Renal cortex interstitium (tissue), 11 donors: ENCODE results near the gene MFSD1. TPM values are rescaled to one million over a fixed set of nuclear protein-coding genes. Genes with fewer than 3 reads are reported as not detected.
A peak's percentile ranks its signal among the peaks of the same experiment; 100 is the strongest.

Experiments
- DNase-seq, 11 donors: peaks; one replicate each; pipeline ENCODE4 v3.0.0-alpha.2; 2013; ENCODE audit warnings: low read depth in 9 of 11, low spot score in 4 of 11; ENCODE audit errors: extremely low read depth in 1 of 11
- polyA plus RNA-seq, 3 donors: library from polyadenylated mRNA; unstranded; fragments of 120-200 nt; gene quantifications; one replicate each; pipeline ENCODE4 v1.2.1, GENCODE V29; 2013; ENCODE audit not compliant: insufficient read length in 3 of 3

MFSD1 gene
- polyA plus RNA-seq, 3 donors: 47.3 to 53.9 (median 53.1) TPM

GRCh38 chr3:158842976-158843375 lies 41.1 kb downstream of the MFSD1 start:
- DNase-seq: no peak

- DNase-seq: peak in 10 of 11 donors; percentile 1 to 25 (median 9)
Observed at GRCh38 chr3:158845765-158846350, 44.0 kb downstream of the MFSD1 start.

- no peak for DNase-seq
Observed at GRCh38 chr3:158846803-158847451, 45.1 kb downstream of the MFSD1 start.

- no peak for DNase-seq
Observed at GRCh38 chr3:158847452-158847821, 45.6 kb downstream of the MFSD1 start.

- no peak for DNase-seq
Observed at GRCh38 chr3:158847885-158848284, 46.0 kb downstream of the MFSD1 start.

- DNase-seq: no peak
Observed at GRCh38 chr3:158849757-158850156, 47.9 kb downstream of the MFSD1 start.

GRCh38 chr3:158859362-158859761 lies 57.5 kb downstream of the MFSD1 start:
- DNase-seq: no peak

- DNase-seq: no peak
Observed at GRCh38 chr3:158863247-158863646, 61.4 kb downstream of the MFSD1 start.

- no peak for DNase-seq
Observed at GRCh38 chr3:158864492-158864891, 62.6 kb downstream of the MFSD1 start.

GRCh38 chr3:158875700-158876099 lies 73.8 kb downstream of the MFSD1 start:
- DNase-seq: no peak

Other genes starting within 250 kb of the MFSD1 start
- gene MLF1, start 230.9 kb upstream of the MFSD1 start, polyA plus RNA-seq: 10 to 100 TPM; 50.0 to 63.7 (median 58.1) TPM
- 10 to 100 TPM; 44.4 to 52.5 (median 48.9) TPM for gene GFM1, start 157.5 kb upstream of the MFSD1 start, polyA plus RNA-seq
- 10 to 100 TPM; 26.9 to 29.5 (median 27.2) TPM for gene LXN, start 129.4 kb upstream of the MFSD1 start, polyA plus RNA-seq
- gene RARRES1, start 69.6 kb upstream of the MFSD1 start, polyA plus RNA-seq: 10 to 100 TPM in 2 of 3 donors, 1 to 10 TPM in 1; 8.1 to 24.2 (median 11.7) TPM